GM19468 (cell line): ENCODE measurements around the gene ETS1.
"Not testable (repeated sequence)": the region's sequence is repeated elsewhere in the genome, so short reads cannot be mapped to it uniquely, and the experiment has no call there.

Source experiments
- ATAC-seq: cut with Tn5 transposase; IDR thresholded peaks from one replicate; pipeline ENCODE4 v1.9.1; 2021; ENCODE audit warnings: mild to moderate bottlenecking, moderate library complexity, moderate number of reproducible peaks; ENCODE audit not compliant: unreplicated experiment; ENCODE audit errors: extremely low read depth

The ETS1 gene

GRCh38 chr11:128451652-128452470, 135.5 kb downstream of the ETS1 start:
- ATAC-seq: no peak

GRCh38 chr11:128450882-128451651, 136.3 kb downstream of the ETS1 start:
- ATAC-seq: no peak

- not testable (repeated sequence) for ATAC-seq
These were observed 136.9 kb downstream of the ETS1 start for GRCh38 chr11:128450425-128450824.

GRCh38 chr11:128448981-128449713, 138.2 kb downstream of the ETS1 start:
- no peak for ATAC-seq

- ATAC-seq: no peak
These were observed 139.0 kb downstream of the ETS1 start for GRCh38 chr11:128448200-128448886.

GRCh38 chr11:128447233-128447632, 140.1 kb downstream of the ETS1 start:
- ATAC-seq: no peak

- not testable (repeated sequence) for ATAC-seq
These were observed 141.4 kb downstream of the ETS1 start for GRCh38 chr11:128445921-128446320.

- ATAC-seq: no peak
These were observed 150.2 kb downstream of the ETS1 start for GRCh38 chr11:128437136-128437535.

- no peak for ATAC-seq
These were observed 152.5 kb downstream of the ETS1 start for GRCh38 chr11:128434818-128435217.

- ATAC-seq: no peak
These were observed 152.9 kb downstream of the ETS1 start for GRCh38 chr11:128434411-128434810.

- no peak for ATAC-seq
These were observed 154.4 kb downstream of the ETS1 start for GRCh38 chr11:128432926-128433325.

- ATAC-seq: no peak
These were observed 155.4 kb downstream of the ETS1 start for GRCh38 chr11:128431931-128432330.

GRCh38 chr11:128428935-128429334, 158.4 kb downstream of the ETS1 start:
- ATAC-seq: no peak

- ATAC-seq: no peak
These were observed 162.5 kb downstream of the ETS1 start for GRCh38 chr11:128424851-128425285.

GRCh38 chr11:128424271-128424711, 163.1 kb downstream of the ETS1 start:
- ATAC-seq: no peak

GRCh38 chr11:128422576-128423370, 164.6 kb downstream of the ETS1 start:
- ATAC-seq: no peak

GRCh38 chr11:128421577-128422330, 165.6 kb downstream of the ETS1 start:
- ATAC-seq: no peak

- no peak for ATAC-seq
These were observed 166.4 kb downstream of the ETS1 start for GRCh38 chr11:128420951-128421350.

- no peak for ATAC-seq
These were observed 167.1 kb downstream of the ETS1 start for GRCh38 chr11:128420265-128420664.
